NCI-H748 treated with DMSO at 0.1 percent for 48 hours (cell line): ENCODE data around the gene NRIP1.

Source experiments
- DNase-seq: peaks from one replicate; lab custom pipeline; 2025; lab: John Stamatoyannopoulos, UW

The NRIP1 gene

DNA sequence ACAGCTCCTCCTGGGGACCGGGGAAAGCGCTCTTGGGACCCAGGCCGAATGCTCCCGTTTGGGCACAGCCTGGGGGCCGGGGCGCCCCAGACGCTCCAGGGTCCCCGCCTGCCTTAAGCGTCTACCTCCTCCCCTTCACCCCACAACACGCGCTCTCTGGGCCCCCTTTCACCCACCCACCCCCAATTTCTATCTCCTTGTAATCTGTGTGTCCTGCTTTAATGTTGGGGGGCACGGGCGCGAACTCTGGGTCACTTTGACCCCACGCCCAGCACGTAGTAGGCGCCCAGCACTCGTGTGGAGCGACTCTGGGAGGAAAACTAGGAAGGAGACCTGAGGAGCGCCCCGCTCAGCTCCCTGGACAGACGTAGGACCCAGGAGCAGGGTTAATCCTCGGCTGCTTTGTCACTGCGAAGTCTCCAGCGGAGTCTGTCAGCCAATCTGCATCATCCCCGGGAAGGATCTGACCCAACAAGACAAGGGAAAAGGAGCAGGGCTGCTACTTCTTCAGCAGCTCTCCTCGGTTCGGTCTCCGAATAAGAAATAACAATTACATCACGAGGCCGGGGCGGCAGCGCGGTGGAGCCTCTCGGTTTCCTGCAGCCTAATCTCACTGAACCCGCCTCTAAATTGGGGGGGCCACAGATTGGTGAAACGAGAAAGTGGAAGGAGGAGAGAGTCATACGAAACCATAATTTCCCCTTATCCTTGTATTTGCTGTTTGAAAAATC lies 757 bp upstream of the NRIP1 start:
- peak; percentile 55 for DNase-seq

DNA sequence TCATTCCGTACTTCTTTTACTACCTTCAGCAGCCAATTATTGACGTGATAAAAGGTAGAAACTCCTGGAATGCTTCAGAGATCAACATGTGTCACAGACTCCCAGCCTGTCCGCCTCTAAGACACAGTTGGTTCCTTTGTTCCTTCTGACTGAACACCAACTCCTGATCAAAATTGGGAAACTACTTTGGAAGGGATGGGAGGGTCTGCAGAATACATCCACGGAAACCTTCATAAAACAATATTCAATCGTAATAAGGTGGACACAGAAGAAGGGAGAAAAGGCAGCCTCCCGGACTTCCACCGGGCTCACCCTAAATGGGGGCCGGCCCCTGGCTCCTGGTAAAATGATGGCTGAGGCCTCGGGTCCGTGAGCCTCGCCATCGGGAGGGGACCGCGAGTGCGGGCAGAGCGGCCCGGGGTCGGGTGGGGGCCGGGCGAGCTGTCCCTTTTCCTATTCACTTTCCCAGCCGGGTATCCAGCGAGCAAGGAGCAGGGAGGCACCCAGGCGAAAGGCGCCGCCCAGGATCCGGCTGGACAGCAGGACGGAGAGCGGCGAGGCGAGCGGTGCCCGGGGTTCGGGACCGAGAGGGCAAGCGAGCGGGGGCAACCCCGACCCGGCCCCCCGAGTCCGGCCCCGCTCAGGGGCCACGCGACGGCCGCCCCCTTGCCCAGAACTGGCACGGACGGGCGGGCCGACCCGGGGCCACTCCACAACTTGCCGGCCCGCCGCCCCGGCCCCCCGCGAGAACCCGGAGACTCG lies 805 bp downstream of the NRIP1 start:
- DNase-seq, result no peak

GRCh38 chr21:15063081-15063813 lies 1.6 kb downstream of the NRIP1 start:
- DNase-seq, result peak; percentile 56

DNA sequence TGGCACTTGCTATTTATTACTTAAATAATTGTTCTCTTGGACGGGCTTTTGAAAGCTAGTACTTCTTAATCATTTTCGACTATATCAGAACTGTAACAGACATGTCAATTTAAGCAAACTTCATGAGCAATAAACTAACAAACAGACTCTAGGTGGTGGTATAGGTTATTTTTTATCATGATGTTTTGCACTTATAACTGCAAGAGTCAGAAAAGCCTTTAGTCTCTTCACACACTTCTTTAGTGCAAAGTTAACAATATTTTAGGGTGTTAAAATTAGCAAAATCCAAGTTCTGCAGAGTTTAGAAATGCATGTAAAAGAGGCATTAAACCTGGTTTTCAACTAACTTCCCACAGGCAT lies 2.2 kb downstream of the NRIP1 start:
- peak; percentile 21 for DNase-seq

GRCh38 chr21:15061747-15062605 lies 2.8 kb downstream of the NRIP1 start:
- DNase-seq, result no peak

- DNase-seq, result no peak
These were observed 3.5 kb downstream of the NRIP1 start for GRCh38 chr21:15061279-15061678.

DNA sequence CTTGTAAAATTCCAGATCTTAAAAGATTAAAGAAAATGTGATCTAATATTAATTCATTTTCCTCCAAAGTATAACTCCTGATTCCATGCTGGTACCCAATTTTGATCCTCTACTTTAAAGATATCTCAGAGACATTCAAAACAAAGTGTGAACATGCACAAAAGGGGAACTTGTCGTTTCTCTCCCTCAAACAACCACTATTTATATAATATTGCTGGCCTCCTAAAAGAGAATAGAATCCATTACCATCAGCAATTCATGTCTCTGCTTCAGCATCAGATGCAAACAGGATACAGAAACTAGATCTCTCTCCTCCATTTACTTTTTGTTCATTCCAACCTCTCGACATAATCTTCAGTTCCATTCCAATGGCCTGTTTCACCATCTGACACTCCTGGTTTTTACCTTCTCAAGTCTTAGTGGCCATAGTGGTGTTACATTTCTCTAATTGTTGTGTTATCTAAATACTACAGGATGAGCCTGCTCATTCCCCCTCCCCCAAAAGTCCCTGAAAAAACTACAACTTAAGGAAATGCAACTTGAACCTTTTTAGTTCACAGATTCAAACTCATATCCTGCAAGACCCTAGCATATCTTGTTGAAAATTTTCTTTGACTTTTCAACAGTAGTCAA lies 4.1 kb downstream of the NRIP1 start:
- DNase-seq, result peak; percentile 31

DNA sequence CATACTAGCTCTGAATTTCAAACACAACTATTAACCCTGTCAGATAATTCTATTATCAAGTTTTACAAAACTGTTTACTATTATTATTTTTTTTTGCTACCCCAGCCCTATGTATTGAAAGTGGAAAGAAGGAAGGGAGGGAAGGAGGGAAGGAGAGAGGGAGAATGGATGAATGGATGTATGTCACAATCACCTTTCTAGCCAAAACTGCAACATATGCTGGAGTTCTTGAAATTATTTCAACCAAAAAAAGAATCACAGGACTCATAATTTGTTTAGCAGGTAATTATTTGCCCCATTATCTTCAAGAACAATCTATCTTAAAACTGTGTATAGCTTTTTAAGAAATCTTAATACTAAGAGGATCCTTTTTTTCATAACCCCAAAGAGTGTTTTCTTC lies 5.4 kb downstream of the NRIP1 start:
- DNase-seq, result no peak

DNA sequence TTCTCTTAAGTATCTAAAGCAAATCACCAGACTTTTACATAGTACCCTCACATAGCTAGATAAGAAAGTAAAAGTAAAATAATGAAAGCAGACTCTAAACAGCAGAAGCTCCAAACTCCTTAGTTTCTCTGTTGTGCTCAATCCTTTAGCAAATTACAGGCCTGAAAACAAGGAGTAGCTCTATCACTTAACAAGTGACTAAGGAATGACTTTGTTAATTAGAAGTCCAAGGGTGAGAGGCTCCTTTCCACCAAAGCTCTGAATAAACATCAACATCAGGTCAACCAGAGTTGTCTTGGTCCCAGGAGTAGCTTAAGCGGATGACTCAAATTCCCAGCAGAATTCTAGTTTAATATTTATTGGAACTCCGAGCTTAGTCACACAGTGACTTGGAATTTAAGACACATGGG lies 5.9 kb downstream of the NRIP1 start:
- DNase-seq, result no peak

DNA sequence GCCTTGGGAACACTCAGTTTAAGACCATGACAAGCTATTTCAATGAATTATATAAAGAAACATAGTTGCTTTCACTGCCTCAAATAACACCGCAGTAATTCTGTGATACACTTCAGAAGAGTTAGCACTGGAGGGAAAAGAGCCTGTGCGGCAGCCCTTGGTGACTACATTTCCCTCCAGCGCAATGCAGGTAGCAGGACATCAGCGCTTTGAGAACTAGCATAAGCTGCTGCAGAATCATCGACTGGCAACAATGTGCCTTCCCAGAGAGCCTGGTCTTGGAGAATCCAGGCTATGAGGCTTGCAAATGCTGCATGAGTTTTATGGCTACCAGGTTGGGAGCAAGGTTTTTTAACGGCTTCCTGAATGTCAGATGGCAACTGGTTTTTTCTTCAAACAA lies 7.5 kb downstream of the NRIP1 start:
- DNase-seq, result no peak

DNA sequence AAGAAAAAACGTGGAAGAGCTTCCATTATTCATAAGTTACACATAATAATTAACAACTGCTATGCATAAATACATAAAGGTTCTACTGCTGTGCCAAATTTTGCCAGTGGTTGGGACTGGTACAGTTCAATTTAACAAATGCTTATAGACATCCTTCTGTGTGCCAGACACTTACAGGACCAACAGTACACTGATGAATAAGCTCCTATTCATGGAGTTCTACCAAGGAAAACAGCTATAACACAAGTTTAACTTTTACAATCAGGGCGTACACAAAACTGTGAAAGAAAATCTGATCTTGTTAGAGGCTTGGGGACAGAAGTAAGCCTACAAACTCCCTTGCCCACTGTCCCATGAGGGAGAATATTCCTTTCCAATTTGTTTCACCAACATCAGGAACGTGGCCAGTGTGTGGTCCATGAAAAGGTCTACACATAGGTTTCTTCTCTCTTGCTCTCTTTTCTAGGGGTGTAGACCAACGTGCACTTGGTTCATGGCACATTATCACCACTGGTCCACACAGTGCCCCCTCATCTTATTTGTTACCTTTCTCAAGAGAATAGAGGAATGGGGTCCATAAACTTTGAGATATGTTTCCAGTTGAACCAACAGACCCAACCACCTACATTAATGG lies 10.1 kb downstream of the NRIP1 start:
- no peak for DNase-seq

DNA sequence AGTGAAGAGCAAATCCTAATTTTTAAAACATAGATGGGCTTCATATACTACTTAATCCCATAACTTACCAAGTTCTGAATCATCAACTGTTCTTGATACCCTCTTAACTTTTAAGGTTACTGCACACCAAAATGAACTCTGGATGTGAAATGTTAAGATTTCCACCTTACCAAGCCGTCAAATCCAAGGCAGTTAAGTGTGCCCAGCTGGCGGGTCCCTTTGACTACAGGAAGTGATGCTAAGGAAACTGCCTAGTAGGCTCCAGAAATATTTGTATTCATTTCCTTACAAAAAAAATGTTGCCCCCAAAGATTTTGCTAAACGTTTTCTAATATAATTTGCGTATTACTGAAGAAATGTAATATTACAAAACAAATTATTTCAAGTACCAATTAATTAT lies 10.7 kb downstream of the NRIP1 start:
- DNase-seq, result no peak

DNA sequence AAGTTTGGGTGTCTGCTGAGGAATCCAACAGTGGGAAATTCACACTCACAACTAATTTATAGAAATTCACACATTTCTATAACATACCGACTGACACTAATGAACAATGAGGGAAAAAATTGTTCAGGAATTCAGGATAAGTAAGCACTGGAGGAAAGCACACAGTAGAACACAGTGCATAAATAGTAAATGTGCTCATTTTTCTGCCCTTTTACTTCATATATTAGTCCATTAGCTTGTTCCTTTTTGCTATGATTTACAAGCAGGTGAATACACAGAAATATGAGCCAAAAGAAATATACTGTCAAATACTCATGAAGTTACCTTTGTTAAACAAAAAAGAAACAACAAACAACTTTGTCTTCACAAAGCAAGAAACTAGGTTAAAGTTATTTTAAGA lies 11.3 kb downstream of the NRIP1 start:
- no peak for DNase-seq

- DNase-seq, result no peak
These were observed 12.4 kb downstream of the NRIP1 start for GRCh38 chr21:15052459-15052763.

DNA sequence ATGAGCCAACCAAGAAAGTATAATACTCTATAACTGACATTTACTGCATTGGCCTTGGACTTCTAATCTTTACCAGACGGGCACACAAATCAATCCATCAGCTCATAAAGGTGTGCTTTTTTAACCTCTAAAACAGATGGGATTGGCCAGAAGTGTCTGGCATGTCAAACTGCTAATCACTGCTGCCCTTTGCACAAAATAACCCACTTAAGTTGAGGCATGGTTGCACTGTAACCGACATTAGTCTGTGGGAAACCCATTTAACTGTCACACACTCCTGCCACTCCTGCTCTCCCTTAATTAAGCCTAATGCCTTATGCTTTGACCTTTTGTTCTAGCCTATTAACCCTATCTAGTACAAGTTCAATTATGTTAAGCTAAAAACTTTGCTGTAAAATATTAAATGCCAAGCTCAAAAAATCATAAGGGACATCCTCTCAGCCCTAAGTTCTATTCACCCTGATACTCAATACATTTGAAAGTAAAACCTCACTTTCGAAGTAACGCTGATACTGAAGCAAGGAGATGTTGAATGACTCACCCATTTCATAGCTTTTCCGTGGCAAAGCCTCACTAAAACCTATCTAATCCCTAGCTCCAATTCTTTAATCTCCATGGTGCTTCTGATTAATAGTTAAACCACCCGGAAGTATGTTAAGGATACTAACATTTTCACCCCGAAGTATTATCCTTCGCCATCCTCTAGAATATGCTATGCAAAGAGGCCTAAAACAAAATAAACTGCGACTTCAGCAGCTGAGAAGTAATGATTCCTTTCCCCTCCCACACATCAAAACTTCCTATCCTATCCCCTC lies 12.9 kb downstream of the NRIP1 start:
- no peak for DNase-seq

DNA sequence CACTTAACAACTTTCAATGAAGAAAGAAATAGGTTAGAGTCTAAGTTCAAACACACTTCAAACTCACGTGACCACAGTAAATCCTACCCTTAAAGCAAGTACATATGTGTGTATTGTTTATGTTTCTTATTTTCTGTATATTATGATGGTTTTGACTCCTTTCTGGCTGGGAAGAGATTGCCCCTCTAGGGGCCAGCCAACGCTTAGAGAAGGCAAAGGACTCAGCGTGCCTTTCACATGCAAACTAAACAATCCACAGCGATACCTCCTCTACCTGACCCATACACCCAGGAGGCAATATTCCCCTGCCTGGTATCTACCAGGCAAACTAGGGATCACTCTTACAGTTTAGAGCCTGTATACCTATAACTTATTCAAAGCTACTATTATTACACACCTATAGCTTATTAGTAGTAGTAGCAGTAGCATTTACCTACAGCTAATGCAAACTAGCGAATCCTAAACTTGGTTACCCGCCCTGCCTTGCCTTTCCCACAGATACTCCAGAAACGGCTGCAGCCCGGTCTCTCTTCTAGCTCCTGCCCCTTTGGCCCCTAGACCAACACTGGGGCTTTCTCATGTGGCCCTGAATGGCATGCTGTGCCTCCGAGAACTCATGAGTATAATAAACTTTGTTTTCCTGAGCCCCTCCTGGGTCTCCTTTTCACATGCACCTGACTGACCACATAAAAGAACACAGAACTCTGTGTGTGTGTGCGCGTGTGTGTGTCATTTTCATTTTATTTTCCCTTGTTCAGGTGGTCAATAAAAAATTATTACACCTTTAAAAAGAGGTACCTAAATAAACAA lies 14.0 kb downstream of the NRIP1 start:
- DNase-seq, result peak; percentile 56

GRCh38 chr21:15045017-15045416 lies 19.8 kb downstream of the NRIP1 start:
- no peak for DNase-seq

DNA sequence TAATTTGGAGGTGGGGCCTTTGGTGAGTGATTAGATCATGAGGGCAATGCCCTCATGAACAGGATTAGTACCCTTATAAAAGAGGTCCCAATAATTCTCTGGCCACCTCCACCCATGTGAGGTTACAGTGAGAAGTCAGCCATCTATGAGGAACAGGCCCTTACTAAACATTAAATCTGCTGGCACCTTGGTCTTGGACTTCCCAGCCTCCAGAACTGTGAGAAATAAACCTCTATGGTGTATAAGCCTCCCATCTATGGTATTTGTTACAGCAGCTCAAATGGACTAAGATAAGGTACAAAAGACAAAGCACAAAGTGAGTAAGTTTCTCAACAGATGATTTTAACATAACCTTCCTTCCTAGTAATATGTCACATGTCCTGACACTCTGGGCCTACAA lies 22.3 kb downstream of the NRIP1 start:
- DNase-seq, result no peak

GRCh38 chr21:15039607-15040299 lies 25.0 kb downstream of the NRIP1 start:
- no peak for DNase-seq
